Activated T-helper 1 cell treated with anti-CD3 and anti-CD28 coated beads, Interleukin-2, amount 50 U/mL, for 16 hours (primary cell): ENCODE results near the gene CXCL9.
"Not testable (repeated sequence)": the region's sequence is repeated elsewhere in the genome, so short reads cannot be mapped to it uniquely, and the experiment has no call there.

Source experiments
- DNase-seq, 2 donors: peaks; one replicate each; pipeline ENCODE4 v3.0.0-alpha.2; 2020; ENCODE audit warnings: low read depth in 1 of 2, low spot score in 1 of 2

The CXCL9 gene

GRCh38 chr4:76012388-76012801 is 5.1 kb upstream of the CXCL9 start:
- DNase-seq = no peak

GRCh38 chr4:76011700-76012387 is 4.5 kb upstream of the CXCL9 start:
- DNase-seq = no peak

GRCh38 chr4:76011018-76011670 is 3.8 kb upstream of the CXCL9 start:
- DNase-seq = no peak

GRCh38 chr4:76010576-76010975 is 3.3 kb upstream of the CXCL9 start:
- no peak for DNase-seq

- no peak for DNase-seq
Observed at GRCh38 chr4:76009311-76009710, 2.0 kb upstream of the CXCL9 start.

GRCh38 chr4:76003620-76004019 is 3.7 kb downstream of the CXCL9 start:
- no peak for DNase-seq

GRCh38 chr4:76003035-76003434 is 4.3 kb downstream of the CXCL9 start:
- DNase-seq = no peak

GRCh38 chr4:76002176-76002575 is 5.1 kb downstream of the CXCL9 start:
- no peak for DNase-seq

GRCh38 chr4:76001700-76002099 is 5.6 kb downstream of the CXCL9 start:
- no peak for DNase-seq

- DNase-seq = no peak
Observed at GRCh38 chr4:76000279-76000678, 7.0 kb downstream of the CXCL9 start.

- DNase-seq = not testable (repeated sequence)
Observed at GRCh38 chr4:75998525-75999147, 8.7 kb downstream of the CXCL9 start.

- no peak for DNase-seq
Observed at GRCh38 chr4:75997946-75998345, 9.4 kb downstream of the CXCL9 start.

- no peak for DNase-seq
Observed at GRCh38 chr4:75997081-75997480, 10.2 kb downstream of the CXCL9 start.

GRCh38 chr4:75995727-75996126 is 11.6 kb downstream of the CXCL9 start:
- no peak for DNase-seq

GRCh38 chr4:75992462-75992861 is 14.8 kb downstream of the CXCL9 start:
- no peak for DNase-seq

- DNase-seq = no peak
Observed at GRCh38 chr4:75989846-75990528, 17.3 kb downstream of the CXCL9 start.

GRCh38 chr4:75985116-75985515 is 22.2 kb downstream of the CXCL9 start:
- DNase-seq = no peak

- DNase-seq = no peak
Observed at GRCh38 chr4:75980576-75980975, 26.7 kb downstream of the CXCL9 start.

- no peak for DNase-seq
Observed at GRCh38 chr4:75976177-75976576, 31.1 kb downstream of the CXCL9 start.

GRCh38 chr4:75973766-75974165 is 33.5 kb downstream of the CXCL9 start:
- DNase-seq = no peak

- no peak for DNase-seq
Observed at GRCh38 chr4:75968084-75968483, 39.2 kb downstream of the CXCL9 start.

GRCh38 chr4:75963558-75963957 is 43.8 kb downstream of the CXCL9 start:
- DNase-seq = no peak
